ENCODE measurements around the gene NAALADL2.

NAALADL2 gene

DNA sequence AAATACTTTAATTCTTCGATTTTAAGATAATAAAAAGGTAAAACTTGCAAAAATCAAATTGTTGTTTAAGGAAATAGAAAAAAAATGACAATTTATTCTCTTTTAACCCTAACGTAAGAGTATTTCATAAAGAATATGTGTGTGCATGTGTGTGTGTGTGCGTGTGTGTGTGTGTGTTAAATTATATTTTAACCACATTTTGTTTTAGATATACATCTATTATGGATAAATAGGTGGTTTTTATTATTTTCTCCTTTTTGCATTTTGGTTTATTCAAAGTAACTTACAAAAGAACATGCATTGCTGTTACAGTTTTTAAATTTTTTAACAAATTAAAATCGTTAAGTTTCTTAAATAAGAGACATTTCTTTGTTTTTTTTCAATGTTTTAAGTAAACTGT is 414.4 kb downstream of the NAALADL2 start:
- no peak for DNase-seq

- DNase-seq: no peak
These were observed 414.9 kb downstream of the NAALADL2 start for GRCh38 chr3:175274056-175274455.

GRCh38 chr3:175274474-175275218 is 415.5 kb downstream of the NAALADL2 start:
- DNase-seq: no peak

DNA sequence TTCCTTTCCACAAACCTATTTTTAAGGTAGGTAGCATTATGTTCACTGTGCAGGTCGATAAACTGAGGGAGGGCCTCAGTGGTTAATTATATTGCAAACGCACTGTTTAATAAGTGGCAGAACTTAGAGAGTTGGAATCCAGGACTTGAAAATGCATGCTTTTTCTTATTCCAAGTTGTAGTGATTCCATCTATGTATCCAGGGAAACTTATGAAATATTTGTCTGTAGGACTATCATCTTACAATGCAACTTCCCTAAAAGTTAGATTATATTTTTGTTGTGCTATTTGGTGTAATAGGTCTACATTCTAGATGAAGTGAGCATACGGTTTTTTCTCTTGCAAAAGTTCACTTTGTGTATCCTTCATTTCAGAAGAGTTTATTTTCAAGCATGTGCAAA is 419.5 kb downstream of the NAALADL2 start:
- no peak for DNase-seq

DNA sequence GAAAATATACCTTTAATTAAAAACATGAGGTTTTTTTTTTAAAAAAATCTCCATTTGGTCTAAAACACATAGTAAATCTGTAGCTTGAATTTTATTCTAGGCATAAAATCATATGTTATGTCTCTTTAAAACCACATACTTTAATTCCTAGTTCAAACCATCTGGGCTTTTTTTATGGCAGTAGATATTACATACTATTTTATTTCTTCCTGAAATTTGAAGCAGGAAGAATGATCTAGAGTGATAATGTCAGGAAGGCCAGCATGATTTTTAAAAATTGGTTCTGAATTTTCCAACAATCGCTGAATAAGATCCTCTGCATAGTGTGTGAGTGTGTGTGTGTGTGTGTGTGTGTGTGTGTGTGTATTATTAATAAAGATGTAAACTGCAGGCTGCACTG is 420.3 kb downstream of the NAALADL2 start:
- DNase-seq: no peak

GRCh38 chr3:175279911-175280310 is 420.8 kb downstream of the NAALADL2 start:
- no peak for DNase-seq

GRCh38 chr3:175287361-175287963 is 428.3 kb downstream of the NAALADL2 start:
- no peak for DNase-seq

GRCh38 chr3:175288621-175289020 is 429.5 kb downstream of the NAALADL2 start:
- no peak for DNase-seq

- no peak for DNase-seq
These were observed 435.7 kb downstream of the NAALADL2 start for GRCh38 chr3:175294793-175295192.

- DNase-seq: no peak
These were observed 436.4 kb downstream of the NAALADL2 start for GRCh38 chr3:175295248-175296130.

GRCh38 chr3:175297216-175297615 is 438.1 kb downstream of the NAALADL2 start:
- DNase-seq: no peak

DNA sequence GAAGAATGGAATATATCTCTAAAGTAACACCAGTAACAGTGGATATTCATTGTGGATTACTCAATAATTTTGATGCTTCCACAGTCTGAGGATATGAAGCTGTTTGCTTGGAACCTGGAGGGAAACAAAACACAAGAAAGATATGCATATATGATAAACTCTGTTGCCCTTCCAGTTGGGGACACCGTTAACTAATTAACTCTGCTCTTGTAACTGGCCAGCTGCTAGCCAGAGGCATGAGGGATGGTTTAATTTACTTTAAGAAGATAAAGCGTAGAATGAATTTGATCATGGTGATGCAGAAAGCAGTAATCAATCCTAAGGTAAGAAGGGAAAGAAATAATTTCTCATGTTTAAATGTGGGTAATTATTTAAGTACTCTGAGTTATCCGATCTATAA is 442.6 kb downstream of the NAALADL2 start:
- no peak for DNase-seq

DNA sequence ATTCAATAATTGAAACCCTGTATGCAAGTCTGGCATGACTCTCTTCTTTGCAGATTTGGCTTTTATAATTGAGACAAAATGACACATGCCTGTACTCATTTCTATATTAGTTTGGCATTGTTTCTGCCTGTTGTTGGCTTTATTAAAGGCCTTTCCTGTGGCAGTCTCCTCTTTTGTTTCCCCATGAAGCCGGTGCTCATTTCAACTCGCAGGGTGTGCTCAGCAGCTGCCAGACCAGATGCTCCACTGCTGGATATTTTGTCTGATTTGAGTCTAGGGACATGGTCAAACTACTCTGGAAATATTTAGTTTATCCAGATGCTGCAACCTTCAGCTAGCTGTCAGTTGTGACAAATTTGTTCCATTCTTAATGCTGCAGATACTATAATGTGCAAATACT is 445.3 kb downstream of the NAALADL2 start:
- no peak for DNase-seq

DNA sequence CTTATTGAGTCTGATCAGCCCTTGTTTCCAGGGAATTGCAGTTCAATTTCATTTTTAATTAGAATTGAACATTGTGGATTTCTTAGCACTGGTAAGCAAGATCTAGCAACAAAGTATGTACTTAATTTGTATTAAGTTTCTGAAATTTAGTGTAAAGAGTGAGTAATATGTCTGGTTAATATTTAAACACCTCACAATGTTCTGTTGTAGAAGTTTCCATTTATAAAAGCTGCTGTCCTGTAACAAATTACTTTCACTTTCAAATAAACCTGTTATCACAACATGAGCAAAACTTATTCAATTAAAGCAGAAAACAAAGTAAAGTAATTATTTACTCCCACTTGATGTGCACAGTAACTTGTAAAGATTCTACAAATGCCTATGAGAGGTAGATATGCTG is 448.5 kb downstream of the NAALADL2 start:
- no peak for DNase-seq

GRCh38 chr3:175308097-175308496 is 449.0 kb downstream of the NAALADL2 start:
- no peak for DNase-seq

DNA sequence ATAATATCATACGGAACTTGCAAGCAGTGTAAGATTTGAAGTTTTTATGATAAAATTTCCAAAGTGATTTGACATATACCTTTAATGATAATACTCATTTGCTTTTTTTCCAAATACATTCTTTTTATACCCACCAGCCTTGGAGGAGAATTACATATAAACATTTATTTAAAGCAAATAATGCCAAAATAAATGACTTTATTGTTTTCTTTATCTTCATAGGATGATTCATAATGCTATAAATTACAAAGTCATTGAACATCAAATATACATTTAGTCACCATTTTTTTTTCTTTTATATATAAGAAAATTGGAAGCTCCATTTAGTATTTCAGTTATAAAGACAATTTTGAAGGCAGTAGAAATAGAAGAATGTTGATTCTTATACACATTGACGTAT is 450.9 kb downstream of the NAALADL2 start:
- DNase-seq: no peak

DNA sequence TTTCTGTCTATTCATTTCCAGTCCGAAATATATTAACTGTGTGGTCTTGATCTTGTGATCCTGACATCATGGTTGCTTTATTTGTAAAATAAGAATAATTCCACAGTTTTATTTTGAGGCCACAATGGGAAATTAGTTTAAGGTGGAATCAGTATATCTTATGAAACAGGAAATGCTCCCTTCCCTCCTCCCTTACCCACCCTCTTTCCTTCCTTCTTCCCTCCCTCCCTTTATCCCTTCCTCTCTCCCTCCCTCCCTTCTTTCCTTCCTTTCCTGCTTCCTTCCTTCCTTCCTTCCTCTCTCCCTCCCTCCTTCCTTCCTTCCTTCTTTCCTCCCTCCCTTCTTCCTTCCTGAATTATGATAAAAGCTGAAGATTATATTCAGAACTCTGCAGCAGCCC is 452.3 kb downstream of the NAALADL2 start:
- no peak for DNase-seq

- DNase-seq: no peak
These were observed 452.8 kb downstream of the NAALADL2 start for GRCh38 chr3:175311946-175312345.

DNA sequence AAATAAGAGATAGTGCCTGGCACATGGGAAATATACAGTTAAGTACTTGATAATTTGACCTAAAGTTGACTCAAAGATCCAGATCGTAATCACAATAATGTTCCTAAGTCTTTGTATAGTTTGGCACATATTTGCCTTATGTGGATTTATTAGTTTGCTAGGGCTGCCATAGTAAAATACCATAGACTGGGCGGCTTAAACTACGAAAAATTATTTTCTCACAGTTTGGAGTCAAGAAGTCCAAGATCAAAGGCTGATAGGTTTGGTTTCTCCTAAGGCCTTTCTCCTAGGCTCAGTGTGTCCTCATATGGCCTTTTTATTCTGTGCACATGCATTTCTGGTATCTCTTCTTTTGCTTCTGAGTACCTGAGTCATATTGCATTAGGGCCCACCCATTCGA is 453.7 kb downstream of the NAALADL2 start:
- DNase-seq: no peak

GRCh38 chr3:175316799-175317198 is 457.7 kb downstream of the NAALADL2 start:
- no peak for DNase-seq

DNA sequence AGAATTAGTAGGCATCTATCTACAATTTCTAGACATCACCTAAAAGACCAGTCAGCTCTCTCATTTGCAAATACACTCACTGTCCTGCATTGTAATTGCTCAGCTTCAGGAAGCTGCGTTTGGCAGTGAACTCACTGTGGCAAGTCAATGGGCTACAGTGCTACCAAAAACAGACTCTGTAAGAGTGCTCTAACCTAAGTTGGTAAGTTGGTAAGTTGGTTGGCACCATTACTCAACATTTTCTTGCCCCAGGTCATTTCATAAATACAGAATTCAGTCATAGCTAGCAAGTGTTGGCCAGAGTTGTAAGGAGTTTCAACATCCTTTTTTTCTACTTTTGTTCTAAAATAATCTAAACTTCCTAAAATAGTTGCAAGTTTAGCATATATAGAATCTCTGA is 466.3 kb downstream of the NAALADL2 start:
- DNase-seq: no peak

DNA sequence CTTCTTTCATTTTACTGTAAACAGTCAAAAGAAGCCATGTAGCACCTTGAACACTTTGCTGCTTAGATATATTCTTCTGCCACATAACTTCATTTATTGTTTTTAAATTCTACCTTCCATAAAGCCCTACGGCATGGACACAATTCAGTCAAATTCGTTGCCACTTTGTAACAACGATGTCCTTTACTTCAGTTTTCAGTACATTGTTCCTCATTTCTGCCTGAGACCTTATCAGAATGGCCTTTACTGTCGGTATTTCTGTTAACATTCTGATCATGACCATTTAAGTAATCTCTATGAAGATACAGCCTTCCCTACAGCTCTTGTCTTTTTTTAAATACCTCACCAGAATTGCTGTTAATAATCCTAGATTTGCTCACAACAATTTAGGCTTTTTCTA is 466.9 kb downstream of the NAALADL2 start:
- DNase-seq: no peak

DNA sequence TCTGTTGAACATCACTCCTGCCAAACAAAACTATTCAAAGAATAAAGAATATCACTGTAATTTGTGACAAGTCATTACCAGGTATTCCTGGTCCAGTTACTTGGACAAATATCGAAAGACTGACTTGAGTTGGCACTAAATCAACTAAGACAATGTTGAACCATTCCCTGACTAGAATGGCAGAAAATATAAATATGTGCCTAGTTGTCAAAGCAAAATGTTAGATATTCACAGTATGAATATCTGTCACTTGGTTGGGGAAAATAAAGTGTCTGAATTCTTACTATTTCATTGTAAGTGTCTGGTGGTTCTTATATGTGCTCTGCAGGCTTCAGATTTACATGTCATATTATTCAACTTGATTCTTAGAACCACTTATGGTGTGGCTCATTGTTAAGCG is 470.2 kb downstream of the NAALADL2 start:
- DNase-seq: no peak

DNA sequence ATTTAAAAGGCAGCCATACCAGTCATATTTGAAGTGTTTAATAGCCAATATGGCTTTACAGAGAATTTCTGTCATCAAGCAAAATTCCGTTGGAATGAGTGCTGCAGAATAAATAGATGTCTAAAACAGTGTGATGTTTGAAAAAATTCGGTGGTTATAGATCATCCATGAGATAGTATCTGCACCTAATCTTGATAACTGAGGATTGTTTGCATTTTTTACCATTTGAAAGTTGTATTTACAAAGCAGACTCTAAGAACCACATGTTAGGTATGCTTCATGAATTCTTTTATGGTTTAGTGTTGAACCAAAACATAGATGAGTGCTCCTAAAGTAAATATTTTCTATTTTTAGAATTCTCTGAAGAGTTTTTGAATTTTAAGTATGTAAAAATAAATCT is 476.1 kb downstream of the NAALADL2 start:
- no peak for DNase-seq
